Activated CD4-positive, alpha-beta T cell treated with anti-CD3 and anti-CD28 coated beads, Interleukin-10, Interleukin-2, amounts not matched to agents 100 ng/mL and 50 ng/mL, durations not matched to agents 16 hours and 8 hours (primary cell): ENCODE data around the gene SEPTIN2.
A peak's percentile ranks its signal among the peaks of the same experiment; 100 is the strongest.
"Not testable (repeated sequence)": the region's sequence is repeated elsewhere in the genome, so short reads cannot be mapped to it uniquely, and the experiment has no call there.

ENCODE experiments used
- DNase-seq: peaks from one replicate; pipeline ENCODE4 v3.0.0-alpha.2; 2020

SEPTIN2 gene

DNA sequence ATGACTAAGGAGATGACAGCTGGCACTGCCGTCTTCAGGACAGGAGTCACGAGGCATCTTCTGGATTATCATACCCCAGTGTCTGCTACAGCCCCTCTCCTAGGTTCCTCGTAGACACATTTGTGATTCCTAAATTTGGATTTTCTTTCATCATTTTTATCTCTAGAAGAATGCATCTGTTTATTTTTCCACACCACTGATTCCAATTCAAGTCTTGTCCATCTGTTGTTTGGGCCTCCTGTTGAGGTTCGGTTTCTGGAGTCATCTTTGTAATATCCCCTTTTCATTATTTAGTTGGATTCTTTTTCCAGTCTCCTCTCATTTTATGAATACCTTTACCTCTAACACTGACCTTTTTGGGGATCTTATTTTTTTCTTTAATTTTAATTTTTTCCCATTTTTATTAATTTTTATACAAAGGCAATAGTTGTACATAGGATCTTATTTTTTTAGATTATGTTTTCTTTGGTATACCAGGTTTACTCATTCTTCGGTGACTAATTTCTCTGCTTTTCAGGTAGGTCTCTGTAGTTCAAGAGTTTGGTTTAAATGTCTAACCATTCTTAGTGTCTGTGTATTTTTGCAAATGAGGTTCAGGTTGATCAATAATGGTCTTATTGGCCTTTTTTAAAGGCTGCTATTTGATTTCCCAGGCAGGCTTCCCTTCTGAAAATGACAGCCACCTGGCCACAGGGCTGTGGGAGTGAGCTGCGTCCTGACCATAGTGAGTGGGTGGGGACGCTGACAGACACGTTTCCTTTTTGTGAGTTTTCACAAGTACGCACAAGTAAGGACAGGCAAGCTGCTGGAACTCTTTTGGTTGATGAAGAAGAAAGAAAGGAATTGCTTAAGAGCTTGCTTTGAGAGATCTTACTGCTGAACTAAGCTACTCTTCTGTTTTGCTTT lies 74.8 kb downstream of the SEPTIN2 start:
- DNase-seq: peak; percentile 21

GRCh38 chr2:241391892-241392665 lies 76.4 kb downstream of the SEPTIN2 start:
- DNase-seq: peak; percentile 22

- DNase-seq: not testable (repeated sequence)
These were observed 77.0 kb downstream of the SEPTIN2 start for GRCh38 chr2:241392753-241393152.

- DNase-seq: peak; percentile 56
These were observed 77.9 kb downstream of the SEPTIN2 start for GRCh38 chr2:241393524-241394196.

- DNase-seq: not testable (repeated sequence)
These were observed 81.1 kb downstream of the SEPTIN2 start for GRCh38 chr2:241396809-241397208.

GRCh38 chr2:241399941-241400922 lies 84.5 kb downstream of the SEPTIN2 start:
- no peak for DNase-seq
